NCI-H1417 (cell line): Measurements from ENCODE around the gene DRAM1.
A peak's percentile ranks its signal among the peaks of the same experiment; 100 is the strongest.
"Not testable (repeated sequence)": the region's sequence is repeated elsewhere in the genome, so short reads cannot be mapped to it uniquely, and the experiment has no call there.

Source experiments
- DNase-seq, 3 experiments: peaks; one replicate each; lab custom pipeline; 2025; lab: John Stamatoyannopoulos, UW

DRAM1 gene

DNA sequence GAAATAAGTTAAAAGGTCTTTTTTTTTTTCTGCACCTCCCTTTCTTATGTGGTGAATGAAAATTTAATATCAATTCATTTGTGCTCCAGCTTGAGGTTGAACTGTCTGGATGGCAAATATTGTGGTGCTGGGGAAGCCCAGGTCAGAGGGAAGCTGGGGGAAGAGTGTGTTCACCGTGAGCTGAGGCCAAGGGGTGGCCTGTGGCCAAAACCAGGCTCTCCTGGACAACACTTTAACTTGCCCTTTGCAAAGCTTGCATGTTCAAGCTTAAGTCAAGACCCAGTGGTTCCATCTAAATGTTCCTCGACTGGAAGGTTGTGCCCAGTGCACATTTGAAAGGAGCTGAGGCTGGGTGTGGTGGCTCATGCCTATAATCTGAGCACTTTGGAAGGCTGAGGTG, 28.8 kb downstream of the DRAM1 start:
- no peak for DNase-seq

DNA sequence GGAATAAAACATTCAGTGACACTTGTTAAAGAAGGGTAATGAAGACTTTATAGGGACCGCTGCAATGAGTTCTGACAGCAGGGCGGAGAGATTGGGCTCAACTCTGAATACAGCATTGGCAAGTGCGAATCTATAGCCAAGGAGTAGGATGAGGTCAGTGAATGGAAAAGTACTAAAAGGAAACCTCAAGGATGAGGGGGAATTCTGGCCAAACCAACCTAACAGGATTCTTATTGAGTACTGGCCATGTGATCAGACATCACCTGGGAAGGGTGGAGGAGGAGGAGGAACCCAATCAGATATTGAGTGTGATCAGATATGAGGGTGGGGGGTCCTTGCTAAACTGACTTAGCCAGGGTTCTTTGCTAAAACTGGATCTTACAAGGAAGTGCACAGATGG, 31.0 kb downstream of the DRAM1 start:
- no peak for DNase-seq

DNA sequence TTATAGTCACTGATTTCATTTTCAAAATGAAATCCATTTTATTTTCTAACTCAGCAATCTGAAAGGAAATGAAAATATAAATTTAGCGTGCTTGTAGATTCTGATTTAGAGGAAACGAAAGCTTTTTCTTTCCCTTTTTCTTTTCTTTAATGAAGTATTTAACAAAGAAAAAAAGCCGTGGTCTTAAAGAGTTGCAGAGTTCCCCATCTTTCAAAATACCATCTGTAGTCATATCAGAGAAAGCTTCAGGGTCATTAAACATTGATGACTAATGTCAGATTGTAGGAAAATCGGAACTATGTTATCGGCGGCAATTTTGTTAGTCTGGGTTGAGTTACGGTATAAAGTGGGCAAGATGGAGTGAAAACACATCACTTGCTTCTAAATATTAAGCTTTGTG, 32.3 kb downstream of the DRAM1 start:
- DNase-seq, result no peak

DNA sequence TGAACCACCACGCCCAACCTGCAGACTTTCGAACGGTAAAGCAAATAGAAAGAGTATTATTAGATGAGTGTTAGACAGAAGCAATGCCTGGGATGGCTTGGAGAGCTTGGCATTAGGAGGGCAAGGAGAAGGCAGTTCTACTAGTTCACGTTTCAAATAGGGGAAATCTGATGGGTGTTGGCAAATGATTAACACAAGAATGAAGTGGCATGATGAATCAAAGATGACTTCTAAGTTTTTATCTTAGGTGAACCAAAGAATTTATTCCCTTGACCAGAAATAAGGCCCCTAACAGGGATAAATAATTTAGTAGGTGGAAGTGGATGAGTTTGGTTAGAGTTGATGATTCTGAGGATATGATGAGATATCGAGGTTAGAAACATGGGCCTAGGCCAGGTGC, 38.5 kb downstream of the DRAM1 start:
- DNase-seq, result no peak

DNA sequence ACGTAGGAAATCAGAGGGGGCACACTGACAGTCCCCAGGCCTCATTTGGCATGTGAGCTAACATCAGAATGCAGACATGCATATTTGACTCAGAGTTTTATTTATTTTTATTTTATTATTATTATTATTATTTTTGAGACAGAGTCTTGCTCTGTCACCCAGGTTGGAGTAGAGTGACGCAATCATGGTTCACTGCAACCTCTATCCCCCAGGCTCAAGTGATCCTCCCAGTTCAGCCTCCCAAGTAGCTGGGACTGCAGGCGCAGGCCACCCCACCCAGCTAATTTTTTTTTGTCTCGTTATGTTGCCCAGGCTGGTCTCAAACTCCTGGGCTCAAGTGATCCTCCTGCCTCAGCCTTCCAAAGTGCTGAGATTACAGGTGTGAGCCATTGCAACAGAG, 41.4 kb downstream of the DRAM1 start:
- DNase-seq, result not testable (repeated sequence)

DNA sequence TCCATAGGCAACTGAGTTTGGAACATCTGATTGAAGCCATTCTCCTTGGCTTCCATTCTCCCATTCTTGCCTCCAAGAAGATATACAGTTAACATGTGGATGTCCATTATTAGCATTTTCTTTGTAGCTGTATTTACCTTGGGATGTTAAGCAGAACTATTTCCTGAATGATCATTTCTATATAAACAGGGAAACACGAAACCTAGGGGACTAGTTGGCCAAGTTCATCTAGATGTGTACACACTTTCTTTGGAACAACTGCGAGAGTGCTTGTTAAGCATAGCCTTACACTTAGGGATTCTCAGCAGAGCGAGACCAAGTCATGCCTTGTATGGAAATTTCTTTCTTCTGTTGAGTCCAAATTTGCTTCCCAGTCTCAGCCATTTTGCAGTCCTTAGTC, 42.1 kb downstream of the DRAM1 start:
- no peak for DNase-seq

DNA sequence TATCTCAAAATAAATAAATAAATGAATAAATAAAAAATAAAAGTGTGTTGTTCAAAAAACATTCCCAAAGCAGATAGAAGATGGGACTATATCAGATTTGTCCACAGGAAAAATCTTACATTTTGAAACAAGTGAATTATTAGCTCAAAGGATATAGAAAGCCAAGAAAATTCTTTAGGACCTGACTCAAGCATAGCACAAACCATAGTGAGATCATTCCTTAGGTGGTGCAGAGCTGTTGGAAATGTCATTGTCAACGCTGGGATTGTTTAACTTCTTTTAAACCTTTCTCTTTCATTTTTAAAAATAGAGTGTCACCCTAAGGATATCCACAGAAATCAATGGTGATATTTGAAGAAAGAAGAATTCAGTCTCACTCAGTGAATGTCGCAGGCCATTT, 43.5 kb downstream of the DRAM1 start:
- no peak for DNase-seq

DNA sequence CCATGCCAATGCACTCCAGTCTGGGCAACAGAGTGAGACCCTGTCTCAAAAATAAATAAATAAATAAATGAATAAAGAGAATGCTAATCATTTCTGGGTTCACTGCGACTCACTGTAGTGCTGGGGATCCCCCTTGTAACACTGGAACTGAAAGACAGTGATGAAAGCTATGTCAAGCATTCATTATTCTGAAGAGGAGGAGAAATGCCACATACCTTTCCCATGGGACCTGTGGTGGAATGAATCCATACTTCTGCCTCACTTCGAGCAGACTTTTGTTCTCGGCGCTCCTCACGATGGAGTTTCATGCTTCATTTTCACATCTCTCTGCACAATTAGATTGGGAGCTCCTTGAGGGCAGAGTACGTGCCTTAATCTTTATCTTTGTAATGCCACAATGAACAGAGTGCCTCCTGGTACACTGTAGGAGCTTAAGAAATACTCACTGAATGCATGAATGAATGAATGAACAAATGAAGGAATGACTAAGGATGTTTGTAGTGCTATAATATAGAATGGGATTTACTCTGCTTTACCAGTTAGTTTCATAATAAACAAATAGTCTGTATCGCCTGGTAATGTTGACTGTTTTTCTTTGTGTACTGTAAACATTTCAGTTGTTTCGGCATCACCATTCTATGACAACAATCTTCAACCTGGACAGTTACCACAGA, 45.8 kb downstream of the DRAM1 start:
- DNase-seq, result no peak

DNA sequence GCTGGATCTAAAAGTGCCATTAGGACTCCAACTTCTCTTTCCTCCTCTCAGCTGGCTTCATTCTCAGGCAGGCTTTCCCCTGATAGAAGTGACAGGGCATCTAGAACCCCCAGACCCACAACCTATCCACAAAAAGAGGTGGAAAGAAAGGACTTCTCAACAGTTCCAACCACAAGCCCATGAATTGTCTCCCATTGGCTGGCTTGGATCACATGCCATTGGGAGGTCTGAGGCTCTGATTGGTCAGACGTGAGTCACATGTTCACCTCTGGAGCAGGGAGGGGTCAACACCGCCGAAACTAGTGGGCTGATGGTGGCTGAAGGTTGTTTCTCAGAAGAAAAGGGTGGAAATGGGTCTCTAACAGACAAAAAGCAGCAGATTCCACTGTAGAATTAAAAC, 47.2 kb downstream of the DRAM1 start:
- DNase-seq, result peak in 1 of 3 experiments; percentile 3

DNA sequence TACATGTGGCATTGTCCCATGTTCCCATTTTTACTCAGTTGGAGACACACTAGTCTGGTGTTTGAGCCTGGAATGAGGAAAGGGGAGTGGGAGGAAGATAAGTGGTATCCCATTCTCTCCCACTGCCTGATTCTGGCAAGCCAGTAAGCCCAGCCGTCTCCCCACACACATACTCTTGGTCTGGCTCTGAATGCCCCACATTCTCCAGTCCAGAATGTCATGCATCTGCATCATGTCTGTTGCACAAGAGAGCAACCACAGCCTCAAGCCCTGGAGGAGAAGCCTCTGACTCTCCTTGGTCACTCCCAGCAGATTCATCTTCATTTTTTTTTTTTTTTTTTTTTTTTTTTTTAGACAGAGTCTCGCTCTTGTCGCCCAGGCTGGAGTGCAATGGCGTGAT, 48.0 kb downstream of the DRAM1 start:
- no peak for DNase-seq

DNA sequence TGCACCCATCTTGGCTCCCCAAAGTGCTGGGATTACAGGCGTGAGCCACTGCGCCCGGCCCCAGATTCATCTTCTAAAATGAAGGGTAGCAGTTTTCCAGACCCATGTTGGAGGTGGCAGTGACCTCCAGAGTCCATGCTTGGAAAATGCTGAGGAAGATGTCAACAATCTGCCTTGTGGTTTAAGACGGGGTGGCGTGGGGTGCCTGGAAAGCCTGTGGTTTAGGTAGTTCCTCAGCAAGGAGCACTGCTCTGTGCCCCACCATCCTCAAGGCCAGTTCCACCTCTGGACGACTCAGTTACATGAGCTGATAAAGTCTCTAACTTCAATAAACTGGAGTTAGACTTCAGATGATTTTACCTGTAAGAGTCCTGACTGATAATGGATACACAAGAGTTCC, 48.6 kb downstream of the DRAM1 start:
- DNase-seq, result no peak

DNA sequence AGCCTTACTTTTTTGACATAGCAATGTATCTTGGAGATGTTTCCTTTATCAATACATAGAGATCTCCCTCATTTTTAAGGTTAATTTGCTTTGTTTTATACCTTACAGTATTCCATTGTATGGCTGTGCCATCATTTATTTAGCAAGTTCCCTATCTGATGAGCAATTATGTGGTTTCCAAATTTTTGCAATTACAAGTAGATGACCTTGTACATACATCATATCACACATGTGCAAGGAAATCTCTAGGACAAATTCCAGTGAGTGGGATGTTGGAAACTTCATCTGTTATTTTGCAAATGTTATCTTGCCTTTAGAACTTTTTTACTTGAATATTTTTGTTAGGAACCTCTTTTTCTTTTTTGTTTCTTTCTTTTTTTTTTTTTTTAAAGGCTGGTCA, 49.7 kb downstream of the DRAM1 start:
- DNase-seq, result no peak

DNA sequence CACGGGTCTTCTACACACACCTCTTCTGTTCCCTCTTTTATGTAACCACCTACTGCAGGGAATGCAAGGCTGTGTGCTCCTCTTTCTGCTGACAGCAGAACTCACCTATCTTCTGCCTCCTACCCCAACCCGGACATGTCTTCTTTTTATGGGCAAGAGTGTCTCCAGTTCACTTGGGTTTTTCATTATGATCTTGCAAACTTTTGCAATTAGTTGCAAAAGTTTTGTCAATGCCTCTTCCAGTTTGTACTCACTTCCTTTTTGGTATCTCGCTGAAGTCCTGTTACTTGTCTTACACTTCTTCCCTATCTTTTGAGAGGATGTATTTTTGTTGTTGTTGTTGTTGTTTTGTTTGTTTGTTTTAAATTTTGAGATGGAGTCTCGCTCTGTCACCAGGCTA, 50.6 kb downstream of the DRAM1 start:
- DNase-seq, result no peak

DNA sequence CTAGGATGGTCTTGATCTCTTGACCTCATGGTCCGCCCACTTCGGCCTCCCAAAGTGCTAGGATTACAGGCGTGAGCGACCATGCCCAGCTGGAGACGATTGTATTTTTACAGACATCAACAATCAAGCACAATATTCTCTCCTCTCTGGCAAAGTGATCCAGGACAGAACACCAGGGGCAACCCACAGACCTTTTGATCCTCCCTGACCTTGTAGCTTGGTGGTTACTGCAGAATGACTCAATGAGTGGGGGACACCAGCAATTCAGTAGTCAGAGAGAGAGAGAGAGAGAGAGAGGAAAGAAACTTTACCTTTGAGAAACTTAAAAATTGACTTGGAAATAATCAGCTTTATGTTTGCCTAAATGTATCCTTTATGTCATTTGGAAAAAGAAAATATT, 51.2 kb downstream of the DRAM1 start:
- DNase-seq, result no peak

DNA sequence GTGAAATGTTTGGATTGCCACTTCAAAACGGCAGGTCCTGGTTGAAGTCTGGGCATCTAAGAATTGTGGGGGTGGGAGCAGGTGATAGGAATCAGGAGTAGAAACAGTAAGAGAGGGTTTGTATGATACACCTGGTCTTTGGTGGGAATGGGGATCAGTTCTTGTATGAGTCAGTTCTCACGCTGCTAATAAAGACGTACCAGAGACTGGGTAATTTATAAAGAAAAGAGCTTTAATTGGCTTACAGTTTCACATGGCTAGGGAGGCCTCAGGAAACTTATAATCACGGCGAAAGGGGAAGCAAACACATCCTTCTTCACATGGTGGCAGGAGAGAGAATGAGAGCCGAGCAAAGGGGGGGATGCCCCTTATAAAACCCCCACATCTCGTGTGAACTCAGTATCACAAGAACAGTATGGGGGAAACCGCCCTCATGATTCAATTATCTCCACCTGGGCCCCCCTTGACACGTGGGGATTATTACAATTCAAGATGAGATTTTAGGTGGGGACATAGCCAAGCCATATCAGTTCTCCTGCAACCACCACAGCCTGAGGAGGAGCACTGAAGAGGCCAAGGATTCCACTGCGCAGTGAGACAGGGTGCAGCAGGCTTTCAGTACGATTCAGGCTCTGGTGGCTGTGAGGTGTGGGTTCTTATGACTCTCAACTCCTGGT, 52.1 kb downstream of the DRAM1 start:
- no peak for DNase-seq

DNA sequence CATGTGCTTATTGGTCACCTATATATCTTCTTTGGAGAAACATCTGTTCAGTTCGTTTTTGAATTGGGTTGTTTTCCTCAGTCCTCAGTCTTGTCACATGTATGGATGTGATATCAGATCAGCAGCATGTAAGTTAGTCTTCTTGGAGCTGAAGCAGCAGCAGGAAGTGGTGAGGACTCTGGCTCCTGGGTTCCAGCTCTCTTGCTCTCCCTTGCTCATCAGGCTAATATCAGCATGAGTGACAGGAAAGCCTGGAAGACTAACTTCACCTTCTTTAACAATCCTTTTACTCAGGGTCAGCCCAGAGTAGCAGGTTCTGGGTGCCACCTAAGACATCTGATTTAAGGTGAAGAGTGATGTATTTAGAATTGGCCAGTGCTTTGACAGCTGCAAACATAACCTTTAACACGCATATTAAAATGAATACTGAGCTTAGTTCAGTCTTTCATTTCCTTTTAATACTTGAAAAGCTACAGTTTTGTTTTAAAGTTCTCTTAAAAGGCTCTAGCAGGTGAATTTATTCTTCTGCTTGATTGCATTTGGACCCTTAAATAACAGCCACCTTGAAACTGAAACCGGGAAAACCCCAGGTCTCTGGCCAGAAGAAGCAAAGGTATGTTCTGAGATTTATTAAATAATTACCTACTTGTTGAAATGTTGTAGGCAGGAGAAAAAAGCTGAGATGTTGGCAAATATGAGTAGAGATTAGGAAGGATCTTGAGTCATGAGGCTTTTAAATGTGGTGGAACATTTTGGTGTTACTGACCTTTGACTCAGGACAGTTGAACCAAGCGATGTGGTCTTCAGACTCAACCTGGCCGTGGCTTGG, 54.3 kb downstream of the DRAM1 start:
- DNase-seq, result no peak

DNA sequence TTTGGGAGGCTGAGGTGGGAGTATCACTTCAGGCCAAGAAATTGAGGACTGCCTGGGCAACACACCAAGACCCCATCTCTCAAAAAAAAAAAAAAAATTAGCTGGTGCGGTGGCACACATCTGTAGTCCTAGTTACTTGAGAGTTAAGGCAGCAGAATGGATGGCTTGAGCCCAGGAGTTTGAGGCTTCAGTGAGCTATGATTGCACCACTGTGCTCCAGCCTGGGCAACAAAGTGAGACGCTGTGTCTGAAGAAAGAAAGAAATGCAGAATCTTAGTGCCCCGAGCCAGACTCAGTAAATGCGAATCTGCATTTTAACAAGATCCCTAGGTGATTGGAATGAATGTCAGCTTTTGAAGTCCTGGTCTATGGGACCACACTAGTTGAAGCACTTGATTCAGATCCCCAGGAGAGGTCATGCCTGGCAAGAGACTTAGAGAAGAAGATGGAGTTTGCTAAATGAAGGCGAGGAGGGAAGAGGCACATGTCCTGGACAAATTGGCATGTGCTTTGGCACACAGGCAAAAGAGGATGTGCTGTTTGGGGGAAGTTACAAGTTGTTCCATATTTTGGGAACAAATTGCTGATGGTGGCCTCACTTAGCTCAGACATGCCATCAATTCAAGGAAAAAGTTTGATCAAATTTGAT, 56.6 kb downstream of the DRAM1 start:
- DNase-seq, result no peak

DNA sequence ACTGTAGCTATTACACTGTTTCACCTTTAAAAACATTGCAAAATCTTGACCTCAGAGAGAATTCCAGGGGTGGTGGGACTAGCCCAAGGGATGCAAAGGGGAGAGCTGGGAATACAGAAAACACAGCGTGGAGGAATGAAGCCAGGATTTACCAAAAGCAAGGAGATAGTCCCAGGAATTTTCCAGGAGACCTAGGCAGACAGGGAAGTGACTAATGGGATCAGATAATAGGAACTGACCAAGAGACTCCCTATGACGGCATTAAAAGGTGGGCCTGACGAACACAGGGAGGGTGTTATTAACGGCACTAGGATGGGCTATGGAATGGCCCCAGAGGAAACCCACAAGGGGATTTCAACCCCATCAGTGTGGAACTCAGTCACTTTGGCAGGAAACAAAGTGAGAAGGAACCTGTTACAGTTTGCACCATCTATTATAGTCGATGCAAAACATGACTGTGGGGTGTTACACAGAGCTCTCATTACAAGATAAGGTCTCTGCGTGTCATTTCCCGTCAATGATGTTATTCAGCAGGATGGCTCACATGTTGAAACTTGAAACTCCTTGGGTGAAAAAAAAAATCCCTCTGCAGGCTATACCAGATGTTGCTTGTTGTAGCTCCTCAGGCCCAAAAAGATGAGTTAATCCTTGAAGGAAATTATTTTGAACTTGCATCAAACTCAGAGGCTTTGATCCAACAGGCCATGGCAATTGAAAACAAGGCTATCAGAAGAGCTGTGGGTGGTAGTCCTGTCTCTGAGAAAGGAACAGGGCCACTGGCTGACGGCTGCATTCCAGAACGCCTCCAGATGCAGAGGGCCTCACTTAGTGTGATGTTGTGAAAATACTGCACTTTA, 58.7 kb downstream of the DRAM1 start:
- peak in 1 of 3 experiments; percentile 24 for DNase-seq

DNA sequence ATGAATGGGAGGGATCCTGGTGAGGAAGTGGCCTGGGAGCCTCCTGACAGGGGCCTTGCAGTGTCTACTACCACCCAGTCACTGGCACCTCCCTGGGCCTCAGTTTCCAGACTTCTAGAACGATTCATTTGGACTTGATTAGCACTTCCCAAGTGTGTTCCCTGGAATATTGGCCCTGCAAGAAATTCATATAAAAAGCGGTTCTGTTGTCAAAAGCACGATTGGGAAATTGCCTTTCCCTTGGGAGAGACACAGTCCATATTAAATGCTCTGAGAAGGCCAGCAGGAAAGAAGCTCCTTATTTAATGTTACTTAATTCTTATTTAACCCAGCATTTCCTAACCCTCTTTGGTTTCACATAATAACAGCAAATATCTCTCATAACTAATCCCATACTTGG, 61.9 kb downstream of the DRAM1 start:
- DNase-seq, result no peak

DNA sequence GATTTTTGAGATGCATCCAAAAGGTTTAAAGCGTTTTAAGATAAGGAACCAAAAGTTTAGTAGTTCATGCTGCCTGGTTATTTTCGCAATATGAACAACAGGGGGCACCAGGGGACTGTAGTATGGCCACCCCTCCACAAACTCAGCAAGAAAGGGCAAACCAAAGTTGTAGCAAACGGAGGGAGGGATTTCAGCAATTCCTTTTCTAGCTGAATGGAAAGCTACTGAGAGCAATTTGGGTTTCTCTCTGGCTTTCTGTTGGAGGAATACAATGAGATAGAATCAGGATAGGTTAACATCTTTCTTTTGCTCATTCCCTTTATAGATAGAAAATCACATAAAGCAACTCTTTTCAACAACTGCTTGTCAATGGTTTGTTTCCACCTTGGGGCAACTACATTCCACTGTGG, 62.5 kb downstream of the DRAM1 start:
- peak; percentile 46 to 81 (median 65) for DNase-seq

DNA sequence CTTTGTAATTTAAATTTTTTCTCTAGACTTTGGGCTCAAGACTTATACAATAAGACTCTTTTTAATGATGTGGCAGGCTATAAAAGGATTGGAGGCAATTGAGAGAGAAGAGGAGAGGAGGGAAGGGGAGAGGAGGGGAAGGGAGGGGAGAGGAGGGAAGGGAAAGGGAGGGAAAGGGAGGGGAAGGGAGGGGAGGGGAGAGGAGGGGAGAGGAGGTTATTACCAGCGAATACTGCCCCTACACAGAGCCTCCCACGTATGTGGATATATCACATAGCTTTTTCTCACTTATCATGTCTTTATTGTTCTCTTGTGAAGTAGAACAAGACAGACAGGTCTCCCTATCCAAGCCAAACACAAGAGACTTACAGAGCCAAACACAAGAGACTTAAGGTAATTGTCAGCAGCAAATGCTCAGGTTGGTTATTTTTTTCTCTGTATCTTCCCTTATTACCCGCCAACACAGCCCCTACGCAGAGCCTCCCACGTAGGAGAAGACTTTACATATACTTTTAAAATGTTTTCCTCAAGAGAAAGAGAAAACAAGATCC, 63.1 kb downstream of the DRAM1 start:
- no peak for DNase-seq
